ENCODE results near the gene FAM186B.
"Not testable (repeated sequence)": the region's sequence is repeated elsewhere in the genome, so short reads cannot be mapped to it uniquely, and the experiment has no call there.

FAM186B gene

DNA sequence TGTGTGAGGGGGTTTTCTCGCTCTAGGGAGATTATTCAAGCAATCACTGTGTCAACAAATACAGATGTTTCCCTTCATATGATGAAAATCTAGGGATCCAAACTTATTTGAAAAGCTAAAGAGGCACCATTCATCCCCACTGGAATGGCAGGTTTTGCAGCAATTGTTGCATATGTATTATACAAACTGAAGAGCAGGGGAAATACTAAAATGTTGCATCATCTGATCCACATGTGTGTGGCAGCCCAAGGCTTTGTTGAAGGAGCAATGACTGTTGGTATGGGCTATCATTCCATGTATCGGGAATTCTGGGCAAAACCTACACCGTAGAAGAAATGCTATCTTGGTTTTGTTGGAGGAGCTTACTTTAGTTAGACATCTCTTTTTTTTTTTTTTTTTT, 13.8 kb upstream of the FAM186B start:
- TF ChIP-seq, protein P1, sequence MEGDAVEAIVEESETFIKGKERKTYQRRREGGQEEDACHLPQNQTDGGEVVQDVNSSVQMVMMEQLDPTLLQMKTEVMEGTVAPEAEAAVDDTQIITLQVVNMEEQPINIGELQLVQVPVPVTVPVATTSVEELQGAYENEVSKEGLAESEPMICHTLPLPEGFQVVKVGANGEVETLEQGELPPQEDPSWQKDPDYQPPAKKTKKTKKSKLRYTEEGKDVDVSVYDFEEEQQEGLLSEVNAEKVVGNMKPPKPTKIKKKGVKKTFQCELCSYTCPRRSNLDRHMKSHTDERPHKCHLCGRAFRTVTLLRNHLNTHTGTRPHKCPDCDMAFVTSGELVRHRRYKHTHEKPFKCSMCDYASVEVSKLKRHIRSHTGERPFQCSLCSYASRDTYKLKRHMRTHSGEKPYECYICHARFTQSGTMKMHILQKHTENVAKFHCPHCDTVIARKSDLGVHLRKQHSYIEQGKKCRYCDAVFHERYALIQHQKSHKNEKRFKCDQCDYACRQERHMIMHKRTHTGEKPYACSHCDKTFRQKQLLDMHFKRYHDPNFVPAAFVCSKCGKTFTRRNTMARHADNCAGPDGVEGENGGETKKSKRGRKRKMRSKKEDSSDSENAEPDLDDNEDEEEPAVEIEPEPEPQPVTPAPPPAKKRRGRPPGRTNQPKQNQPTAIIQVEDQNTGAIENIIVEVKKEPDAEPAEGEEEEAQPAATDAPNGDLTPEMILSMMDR (IDR thresholded peaks at IDR 0.05; ENCODE audit: low read depth, low read length) = no peak
- H3K4me3 ChIP-seq (replicated peaks in 1 of 2; ENCODE audit: low read depth in 2 of 2, low read length in 2 of 2) = no peak overlapping the region
- DNase-seq (ENCODE audit: low read depth in 2 of 2) = peak in 1 of 2 donors; percentile 14

DNA sequence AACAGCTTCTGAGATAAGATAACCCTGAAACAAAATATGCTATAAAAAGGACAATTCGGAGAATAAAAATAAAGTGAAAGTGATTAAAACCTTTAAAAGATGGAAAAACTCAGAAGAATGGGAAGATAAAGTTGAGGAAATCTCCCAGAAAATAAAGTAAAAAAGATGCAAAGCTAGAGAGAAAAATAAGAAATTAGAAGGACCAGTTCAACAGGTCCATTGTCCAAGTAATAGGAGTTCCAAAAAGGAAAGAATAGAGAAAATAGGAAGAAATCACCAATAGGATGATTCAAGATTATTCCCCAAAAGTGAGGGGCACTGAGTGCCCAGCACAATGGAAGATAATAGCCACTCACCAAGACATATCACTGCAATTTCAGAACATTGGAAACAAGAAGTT, 13.1 kb upstream of the FAM186B start:
- TF ChIP-seq, protein P1 (IDR thresholded peaks at IDR 0.05; ENCODE audit: low read depth, low read length) = no peak
- DNase-seq (ENCODE audit: low read depth in 2 of 2) = no peak
- no peak overlapping the region for H3K4me3 ChIP-seq (replicated peaks in 1 of 2; ENCODE audit: low read depth in 2 of 2, low read length in 2 of 2)

DNA sequence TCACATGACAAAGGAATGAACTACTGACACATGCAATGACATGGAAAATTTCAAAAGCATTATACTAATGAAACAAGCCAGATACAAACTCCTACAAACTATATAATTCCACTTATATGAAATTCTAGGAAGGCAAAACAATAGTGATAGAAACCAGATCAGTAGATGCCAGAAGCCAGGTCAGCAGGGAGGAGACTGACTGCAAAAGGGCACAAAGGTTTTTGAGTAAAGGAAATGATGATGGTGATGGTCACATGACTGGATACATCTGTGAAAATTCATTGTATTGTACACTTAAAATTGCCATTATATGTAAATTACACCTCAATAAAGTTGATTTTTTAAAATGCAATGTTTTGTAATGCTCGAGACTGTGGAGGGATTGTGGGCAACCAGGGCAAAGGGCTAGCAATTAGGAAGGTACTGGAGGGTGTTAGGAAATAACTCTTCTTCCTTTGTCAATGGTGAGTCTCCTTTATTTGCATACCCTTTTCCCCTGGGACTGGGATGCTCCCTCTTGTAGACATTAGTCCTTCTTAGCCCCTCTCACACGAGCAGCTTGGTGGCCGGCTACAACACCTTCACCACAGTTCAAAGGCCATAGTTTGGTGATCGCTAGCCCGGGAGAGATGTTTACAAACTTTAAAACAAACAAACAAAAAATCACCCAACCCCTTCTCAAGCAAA, 11.2 kb upstream of the FAM186B start:
- peak in 1 of 2 donors; percentile 21 for DNase-seq (ENCODE audit: low read depth in 2 of 2)
- TF ChIP-seq, protein P1 (IDR thresholded peaks at IDR 0.05; ENCODE audit: low read depth, low read length) = no peak
- H3K4me3 ChIP-seq (replicated peaks in 1 of 2; ENCODE audit: low read depth in 2 of 2, low read length in 2 of 2) = no peak overlapping the region

DNA sequence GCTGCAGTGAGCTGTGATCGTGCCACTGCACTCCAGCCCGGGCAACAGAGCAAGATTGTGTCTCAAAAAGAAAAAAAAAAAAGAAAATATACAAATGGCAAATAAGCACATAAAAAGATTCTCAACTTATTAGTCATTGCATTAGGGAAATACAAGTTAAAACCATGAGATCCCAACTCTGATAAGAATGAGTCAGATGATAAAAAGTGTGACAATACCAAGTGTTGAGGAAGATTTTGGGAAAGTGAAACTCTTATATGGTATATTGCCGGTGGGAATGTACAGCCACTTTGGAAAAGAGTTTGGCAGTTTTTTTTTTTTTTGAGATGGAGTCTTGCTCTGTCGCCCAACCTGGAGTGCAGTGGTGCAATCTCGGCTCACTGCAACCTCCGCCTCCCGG, 10.3 kb upstream of the FAM186B start:
- no peak overlapping the region for H3K4me3 ChIP-seq (replicated peaks in 1 of 2; ENCODE audit: low read depth in 2 of 2, low read length in 2 of 2)
- DNase-seq (ENCODE audit: low read depth in 2 of 2) = peak; percentile 9 to 51
- TF ChIP-seq, protein P1 (IDR thresholded peaks at IDR 0.05; ENCODE audit: low read depth, low read length) = no peak

DNA sequence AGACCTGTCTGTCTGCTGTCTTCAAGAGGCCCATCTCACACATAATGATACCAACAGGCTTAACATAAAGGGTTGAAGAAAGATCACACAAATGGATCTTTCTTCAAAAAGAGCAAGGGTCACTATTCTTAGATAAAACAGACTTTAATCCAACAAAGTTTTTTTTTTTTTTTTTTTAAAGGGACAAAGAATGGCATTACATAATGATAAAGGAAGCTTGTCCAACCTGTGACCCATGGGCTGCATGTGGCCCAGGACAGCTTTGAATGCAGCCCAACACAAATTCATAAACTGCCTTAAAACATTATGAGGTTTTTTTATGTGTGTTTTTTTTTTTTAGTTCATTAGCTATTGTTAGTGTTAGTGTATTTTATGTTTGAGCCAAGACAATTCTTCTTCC, 6.8 kb upstream of the FAM186B start:
- TF ChIP-seq, protein P1 (IDR thresholded peaks at IDR 0.05; ENCODE audit: low read depth, low read length) = no peak
- DNase-seq (ENCODE audit: low read depth in 2 of 2) = no peak
- H3K4me3 ChIP-seq (replicated peaks in 1 of 2; ENCODE audit: low read depth in 2 of 2, low read length in 2 of 2) = no peak overlapping the region

DNA sequence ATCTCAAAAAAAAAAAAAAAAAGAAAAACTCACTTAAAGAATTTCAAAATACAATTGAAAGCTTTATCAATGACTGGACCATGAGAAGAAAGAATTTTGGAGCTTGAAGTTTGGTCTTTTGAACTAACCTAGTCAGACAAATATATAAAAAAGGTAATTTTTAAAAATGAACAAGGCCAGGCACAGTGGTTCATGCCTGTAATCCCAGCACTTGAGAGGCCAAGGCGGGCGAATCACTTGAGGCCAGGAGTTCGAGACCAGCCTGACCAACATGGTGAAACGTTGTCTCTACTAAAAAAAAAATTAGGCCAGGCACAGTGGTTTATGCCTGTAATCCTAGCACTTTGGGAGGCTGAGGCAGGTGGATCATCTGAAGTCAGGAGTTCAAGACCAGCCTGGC, 5.3 kb upstream of the FAM186B start:
- H3K4me3 ChIP-seq (replicated peaks in 1 of 2; ENCODE audit: low read depth in 2 of 2, low read length in 2 of 2); DNase-seq (ENCODE audit: low read depth in 2 of 2): not testable (repeated sequence)

DNA sequence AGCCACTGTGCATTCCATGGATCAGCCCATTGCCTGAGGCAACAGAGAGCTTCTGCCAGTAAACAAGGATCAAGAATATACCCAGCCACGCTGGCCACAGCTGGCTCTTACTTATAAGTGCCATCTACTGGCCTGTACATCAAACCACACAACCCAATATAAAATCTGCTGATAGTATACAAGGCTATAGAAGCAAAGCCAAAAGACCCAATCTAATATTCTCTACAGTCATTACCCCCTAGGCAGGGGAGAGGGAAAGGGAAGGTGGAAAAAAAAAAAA, 4.4 kb upstream of the FAM186B start:
- DNase-seq (ENCODE audit: low read depth in 2 of 2) = no peak
- H3K4me3 ChIP-seq (replicated peaks in 1 of 2; ENCODE audit: low read depth in 2 of 2, low read length in 2 of 2) = no peak overlapping the region
- TF ChIP-seq, protein P1 (IDR thresholded peaks at IDR 0.05; ENCODE audit: low read depth, low read length) = peak; percentile 23
